GM21619 (cell line): ENCODE data around the gene GRIK5.
A peak's percentile ranks its signal among the peaks of the same experiment; 100 is the strongest.
"Not testable (repeated sequence)": the region's sequence is repeated elsewhere in the genome, so short reads cannot be mapped to it uniquely, and the experiment has no call there.

ENCODE experiments used
- ATAC-seq: cut with Tn5 transposase; IDR thresholded peaks from one replicate; pipeline ENCODE4 v1.9.1; 2021; ENCODE audit not compliant: unreplicated experiment

GRIK5 gene

GRCh38 chr19:41991925-41992569 lies 78.0 kb downstream of the GRIK5 start:
- ATAC-seq: not testable (repeated sequence)

- ATAC-seq: no peak
Observed at GRCh38 chr19:41991025-41991424, 79.0 kb downstream of the GRIK5 start.

- ATAC-seq: no peak
Observed at GRCh38 chr19:41990615-41991014, 79.4 kb downstream of the GRIK5 start.

GRCh38 chr19:41990028-41990427 lies 80.0 kb downstream of the GRIK5 start:
- ATAC-seq: no peak

- ATAC-seq: no peak
Observed at GRCh38 chr19:41988947-41989346, 81.1 kb downstream of the GRIK5 start.

- no peak for ATAC-seq
Observed at GRCh38 chr19:41987141-41987860, 82.7 kb downstream of the GRIK5 start.

GRCh38 chr19:41984961-41985360 lies 85.0 kb downstream of the GRIK5 start:
- no peak for ATAC-seq

- no peak for ATAC-seq
Observed at GRCh38 chr19:41981724-41982123, 88.3 kb downstream of the GRIK5 start.

GRCh38 chr19:41978470-41978869 lies 91.5 kb downstream of the GRIK5 start:
- no peak for ATAC-seq

GRCh38 chr19:41977916-41978315 lies 92.1 kb downstream of the GRIK5 start:
- no peak for ATAC-seq

GRCh38 chr19:41974652-41975051 lies 95.4 kb downstream of the GRIK5 start:
- ATAC-seq: no peak

GRCh38 chr19:41971363-41971762 lies 98.6 kb downstream of the GRIK5 start:
- ATAC-seq: no peak

GRCh38 chr19:41969772-41970458 lies 100.1 kb downstream of the GRIK5 start:
- ATAC-seq: no peak

- ATAC-seq: no peak
Observed at GRCh38 chr19:41968751-41969595, 101.0 kb downstream of the GRIK5 start.

GRCh38 chr19:41967054-41967783 lies 102.8 kb downstream of the GRIK5 start:
- no peak for ATAC-seq

- ATAC-seq: no peak
Observed at GRCh38 chr19:41965106-41965505, 104.9 kb downstream of the GRIK5 start.

GRCh38 chr19:41960973-41961372 lies 109.0 kb downstream of the GRIK5 start:
- no peak for ATAC-seq

GRCh38 chr19:41959056-41960053 lies 110.7 kb downstream of the GRIK5 start, which contains the start of gene RABAC1:
Gene RABAC1 (minus strand): TSS chr19:41959321. CDS start chr19:41959292, 29 bp downstream.
- ATAC-seq: peak; percentile 81

GRCh38 chr19:41958367-41959055 lies 111.5 kb downstream of the GRIK5 start:
- ATAC-seq: peak; percentile 48
